ENCODE data around the gene VIL1.

Gene VIL1

DNA sequence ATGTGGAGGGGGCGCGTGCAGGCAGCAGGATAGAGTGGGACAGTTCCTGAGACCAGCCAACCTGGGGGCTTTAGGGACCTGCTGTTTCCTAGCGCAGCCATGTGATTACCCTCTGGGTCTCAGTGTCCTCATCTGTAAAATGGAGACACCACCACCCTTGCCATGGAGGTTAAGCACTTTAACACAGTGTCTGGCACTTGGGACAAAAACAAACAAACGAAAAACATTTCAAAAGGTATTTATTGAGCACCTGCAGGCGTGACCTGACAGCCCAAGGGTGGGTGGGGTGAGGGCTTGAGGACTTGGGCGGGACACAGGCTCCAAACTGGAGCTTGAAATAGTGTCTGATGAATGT is 23.9 kb upstream of the VIL1 start:
- DNase-seq (ENCODE audit: low read depth in 2 of 2): no peak

DNA sequence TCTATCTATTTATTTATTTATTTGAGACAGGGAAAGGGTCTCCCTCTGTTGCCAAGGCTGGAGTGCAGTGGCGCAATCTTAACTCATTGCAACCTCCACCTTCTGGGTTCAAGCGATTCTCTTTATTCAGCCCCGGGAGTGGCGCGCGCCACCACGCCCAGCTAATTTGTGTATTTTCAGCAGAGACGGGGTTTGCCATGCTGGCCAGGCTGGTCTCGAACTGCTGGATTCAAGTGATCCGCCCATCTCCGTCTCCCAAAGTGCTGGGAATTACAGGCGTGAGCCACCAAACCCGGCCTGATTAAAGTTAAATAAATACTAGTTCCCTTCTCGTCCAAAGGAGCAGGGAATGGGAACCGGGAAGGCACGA is 23.5 kb upstream of the VIL1 start:
- no peak for DNase-seq (ENCODE audit: low read depth in 2 of 2)

DNA sequence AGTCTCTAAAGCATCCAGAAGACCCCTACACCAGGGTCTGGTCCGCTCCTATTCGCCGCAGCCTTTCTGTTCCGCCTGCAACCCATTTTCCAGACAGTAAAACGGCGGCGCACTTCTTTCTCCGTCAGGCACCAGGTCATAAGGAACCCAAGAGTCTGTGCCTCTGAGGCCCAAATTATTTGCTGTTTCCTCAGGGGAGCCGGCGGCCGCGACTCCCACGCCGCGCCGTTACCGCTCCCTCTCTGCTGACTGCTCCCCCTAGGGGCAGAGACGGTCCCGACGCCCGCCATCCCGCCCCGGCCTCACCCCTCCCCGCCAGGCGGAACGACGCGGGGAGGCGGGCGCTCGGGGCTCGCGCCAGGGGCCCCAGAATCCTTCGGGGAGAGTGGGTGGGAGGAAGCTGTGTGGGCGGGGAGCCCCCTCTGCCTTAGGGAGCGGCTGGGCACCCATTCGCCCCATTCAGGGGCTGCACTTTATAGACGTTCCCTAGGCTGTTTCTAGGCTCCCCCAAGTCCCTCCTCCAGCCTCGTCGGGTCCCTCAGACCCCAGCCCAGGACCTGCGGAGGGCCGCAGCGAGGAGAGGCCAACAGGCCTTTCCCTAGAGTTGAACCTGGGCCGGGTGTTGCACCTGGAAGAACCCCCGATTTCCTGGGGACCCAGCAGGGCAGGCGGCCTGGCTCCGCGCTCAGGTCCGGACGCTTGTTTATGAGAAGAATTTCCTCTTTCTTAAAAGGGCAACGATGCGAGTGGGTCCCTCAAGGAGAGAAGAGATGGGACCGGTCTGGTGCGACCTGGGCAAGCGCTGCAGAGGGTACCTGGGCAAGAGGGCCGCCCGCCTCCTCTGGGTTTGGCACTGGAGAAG is 22.9 kb upstream of the VIL1 start:
- DNase-seq (ENCODE audit: low read depth in 2 of 2): peak; percentile 86 to 89

DNA sequence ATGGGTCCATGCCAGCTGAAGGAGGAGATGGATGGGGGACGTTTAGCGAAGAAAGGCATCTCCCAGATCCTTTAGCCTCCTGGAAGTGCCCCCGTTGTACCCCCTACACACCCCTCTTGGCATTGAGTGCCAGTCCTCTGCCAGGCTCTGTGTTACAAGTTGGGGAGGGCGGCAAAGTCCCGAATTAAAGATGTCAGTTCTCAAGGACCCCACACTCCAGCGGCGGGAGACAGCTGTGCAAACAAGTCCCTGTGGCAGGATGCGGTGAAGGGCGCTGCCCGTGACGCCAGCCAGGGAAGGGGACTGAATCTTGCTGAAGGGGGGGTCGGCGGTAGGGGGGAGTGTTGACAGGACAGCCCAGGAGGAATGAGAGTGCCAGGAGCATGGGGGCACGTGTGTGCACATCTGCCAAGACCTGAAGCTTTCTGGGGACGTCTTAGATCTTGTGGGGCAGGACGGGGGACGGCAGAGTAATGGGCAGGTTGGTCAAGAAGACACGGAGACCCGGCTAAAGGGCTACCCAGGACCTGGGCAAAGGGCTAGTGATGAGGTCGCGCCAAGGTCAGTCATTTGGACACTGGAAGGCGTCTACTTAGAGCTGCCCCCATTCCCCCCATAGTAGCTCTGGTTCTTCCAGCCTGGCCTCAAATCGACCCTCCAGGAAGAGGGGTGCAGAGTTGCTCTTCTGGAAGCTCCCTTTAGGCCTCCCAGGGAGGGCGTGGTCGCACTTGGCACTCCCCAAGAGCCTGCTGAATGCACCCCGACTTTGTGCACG is 22.0 kb upstream of the VIL1 start:
- DNase-seq (ENCODE audit: low read depth in 2 of 2): peak; percentile 28 to 60

DNA sequence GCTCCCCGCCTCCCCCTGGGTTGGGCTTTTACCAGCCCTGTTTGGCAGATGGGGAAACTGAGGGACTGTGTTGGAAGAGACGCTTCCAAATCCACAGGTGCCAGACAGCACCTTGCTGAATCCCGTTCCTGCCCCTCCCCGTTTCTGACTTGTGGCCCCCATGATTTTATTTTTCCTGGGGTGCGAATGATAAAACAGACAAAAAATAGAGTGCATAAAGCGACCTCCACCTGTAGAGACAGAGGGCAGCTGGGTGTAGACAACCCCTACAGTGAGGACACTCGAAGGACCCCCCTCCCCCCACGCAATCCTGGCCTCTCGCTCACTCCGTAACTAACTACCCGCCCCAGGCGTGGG is 21.5 kb upstream of the VIL1 start:
- no peak for DNase-seq (ENCODE audit: low read depth in 2 of 2)

DNA sequence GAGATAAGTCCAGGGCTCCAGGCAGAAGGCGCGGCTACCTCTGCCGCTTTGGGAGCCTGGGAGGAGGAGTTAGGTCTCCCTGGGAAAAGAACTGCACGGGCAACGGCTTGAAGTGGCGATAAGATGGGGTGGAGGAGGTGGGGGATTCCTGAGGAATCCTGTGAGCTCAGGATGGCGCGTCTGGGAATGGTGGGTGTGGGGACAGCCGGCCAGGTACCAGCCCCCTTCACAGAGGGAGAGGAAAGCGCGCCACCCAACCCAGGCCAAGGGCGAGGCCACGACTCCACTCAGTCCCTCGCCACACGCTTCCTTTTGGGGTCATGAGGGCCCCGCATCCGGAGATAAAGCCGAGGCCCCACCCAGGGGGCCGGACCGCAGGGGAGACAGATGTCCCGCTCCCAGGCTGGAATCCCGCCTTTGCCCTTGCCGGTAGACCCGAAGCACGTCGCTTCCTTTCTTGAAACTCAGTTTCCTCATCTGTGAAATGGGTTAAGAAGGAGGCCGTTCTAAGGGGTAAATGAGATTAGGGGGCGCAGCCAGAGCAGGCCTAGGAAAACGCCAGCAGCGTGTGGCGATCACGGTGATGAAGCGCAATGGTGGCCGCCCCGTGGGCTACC is 21.0 kb upstream of the VIL1 start:
- peak; percentile 45 to 56 for DNase-seq (ENCODE audit: low read depth in 2 of 2)

DNA sequence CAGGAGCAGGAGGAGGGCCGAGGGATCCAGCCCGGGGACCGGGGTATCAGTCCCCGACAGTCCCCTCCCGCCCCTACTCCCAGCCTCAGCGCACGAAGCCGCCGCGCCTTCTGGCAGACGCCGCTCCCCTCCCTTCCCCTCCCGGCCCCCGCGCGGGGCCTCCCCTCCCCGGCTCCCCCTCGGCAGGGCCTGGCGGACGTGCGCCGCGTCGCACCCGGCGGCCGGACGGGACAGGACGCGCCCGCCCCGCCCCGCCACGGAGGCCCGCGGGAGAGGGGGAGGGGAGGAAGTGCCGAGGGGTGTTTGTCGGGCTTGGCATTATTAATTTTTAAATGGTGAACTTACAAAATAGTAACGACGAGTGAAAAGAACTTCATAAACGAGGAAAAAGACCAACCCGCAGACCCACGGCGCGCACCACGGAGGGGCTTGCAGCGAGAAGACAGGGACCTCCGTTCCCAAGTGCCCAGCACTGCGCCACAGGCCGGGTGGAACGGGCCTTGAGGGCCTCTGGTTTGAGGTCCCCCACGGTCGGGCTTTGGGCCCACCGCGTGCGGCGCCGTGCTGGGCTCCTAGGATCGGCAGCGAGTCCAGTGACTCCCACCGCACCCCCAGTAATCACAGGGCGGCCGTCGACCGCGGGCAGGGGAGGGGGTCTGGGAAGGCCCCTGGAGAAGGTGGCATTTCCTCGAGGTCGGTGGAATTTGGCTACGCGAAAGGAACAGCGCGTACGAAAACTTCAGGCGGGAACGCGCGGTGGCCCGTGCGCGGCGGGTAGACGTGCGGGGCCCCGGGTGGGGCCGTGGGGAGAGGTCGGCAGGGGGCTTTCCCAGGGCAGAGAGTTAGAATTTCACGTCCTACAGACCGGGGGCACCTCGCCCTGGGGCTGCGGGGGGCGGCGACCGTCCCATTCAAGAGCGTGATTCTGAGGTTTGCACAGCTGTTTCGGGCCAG is 20.2 kb upstream of the VIL1 start:
- peak in 1 of 2 donors; percentile 53 for DNase-seq (ENCODE audit: low read depth in 2 of 2)

DNA sequence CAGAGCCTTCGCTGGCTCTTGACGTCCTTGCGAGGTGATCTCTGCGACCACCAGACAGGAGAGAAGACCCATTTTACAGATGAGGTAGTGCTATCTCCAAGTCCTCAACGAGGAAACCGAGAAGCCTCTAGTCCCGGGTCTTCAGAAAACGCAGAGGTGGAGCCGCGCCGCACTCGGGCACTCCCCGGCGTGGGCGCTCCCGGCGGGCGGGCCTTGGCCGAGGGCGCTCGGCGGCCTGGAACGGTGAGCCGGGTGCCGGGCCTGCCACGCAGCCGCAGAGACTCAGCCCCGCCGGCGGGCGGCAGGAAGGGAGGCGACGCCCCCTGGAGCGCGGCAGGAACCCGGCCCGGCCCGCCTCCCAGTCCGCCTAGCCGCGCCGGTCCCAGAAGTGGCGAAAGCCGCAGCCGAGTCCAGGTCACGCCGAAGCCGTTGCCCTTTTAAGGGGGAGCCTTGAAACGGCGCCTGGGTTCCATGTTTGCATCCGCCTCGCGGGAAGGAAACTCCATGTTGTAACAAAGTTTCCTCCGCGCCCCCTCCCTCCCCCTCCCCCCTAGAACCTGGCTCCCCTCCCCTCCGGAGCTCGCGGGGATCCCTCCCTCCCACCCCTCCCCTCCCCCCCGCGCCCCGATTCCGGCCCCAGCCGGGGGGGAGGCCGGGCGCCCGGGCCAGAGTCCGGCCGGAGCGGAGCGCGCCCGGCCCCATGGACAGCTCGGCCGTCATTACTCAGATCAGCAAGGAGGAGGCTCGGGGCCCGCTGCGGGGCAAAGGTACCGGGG is 19.3 kb upstream of the VIL1 start, which contains the start of gene CTDSP1:
CTDSP1 (plus strand) TSS at position 478 of the 776 bp plus-strand sequence; CDS start at position 701, 223 bp downstream.
- peak; percentile 87 for DNase-seq (ENCODE audit: low read depth in 2 of 2)

DNA sequence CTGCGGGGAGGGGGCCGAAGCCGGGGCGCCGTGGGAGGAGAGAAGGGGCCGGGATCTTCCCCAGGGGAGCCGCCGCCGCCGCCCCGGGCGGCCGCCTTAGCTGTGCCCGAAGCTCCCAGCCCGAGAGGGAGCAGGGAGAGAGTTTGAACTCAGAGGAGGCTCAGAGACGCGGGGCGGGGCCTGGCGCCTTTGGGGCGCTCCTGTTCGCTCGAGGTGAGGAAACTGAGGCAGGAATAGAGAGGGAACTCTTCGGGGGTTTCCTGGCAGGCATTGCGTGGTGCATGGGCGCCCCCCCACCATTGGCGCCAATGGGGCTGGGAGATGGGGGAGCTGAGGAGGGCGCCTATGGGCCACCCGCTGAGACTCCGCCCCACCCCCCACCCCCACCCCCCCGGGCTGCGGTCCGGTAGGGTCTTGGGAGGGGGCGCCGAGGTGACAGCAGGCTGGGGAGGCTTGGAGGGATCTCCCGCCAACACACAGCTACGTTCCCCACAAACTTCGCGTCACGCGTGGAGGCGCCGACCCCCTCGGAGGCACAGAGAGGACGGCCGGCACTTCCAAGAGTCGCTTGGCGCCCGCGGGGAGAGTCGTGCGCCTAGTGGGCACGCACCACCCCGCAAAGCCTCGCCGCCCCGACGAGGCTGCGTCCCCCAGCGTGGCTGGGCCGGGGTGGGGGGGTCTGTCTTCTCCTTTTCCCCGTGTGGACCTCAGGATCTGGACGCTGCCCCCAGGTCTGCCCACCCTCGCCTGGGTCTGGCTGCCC is 18.6 kb upstream of the VIL1 start:
- DNase-seq (ENCODE audit: low read depth in 2 of 2): no peak

DNA sequence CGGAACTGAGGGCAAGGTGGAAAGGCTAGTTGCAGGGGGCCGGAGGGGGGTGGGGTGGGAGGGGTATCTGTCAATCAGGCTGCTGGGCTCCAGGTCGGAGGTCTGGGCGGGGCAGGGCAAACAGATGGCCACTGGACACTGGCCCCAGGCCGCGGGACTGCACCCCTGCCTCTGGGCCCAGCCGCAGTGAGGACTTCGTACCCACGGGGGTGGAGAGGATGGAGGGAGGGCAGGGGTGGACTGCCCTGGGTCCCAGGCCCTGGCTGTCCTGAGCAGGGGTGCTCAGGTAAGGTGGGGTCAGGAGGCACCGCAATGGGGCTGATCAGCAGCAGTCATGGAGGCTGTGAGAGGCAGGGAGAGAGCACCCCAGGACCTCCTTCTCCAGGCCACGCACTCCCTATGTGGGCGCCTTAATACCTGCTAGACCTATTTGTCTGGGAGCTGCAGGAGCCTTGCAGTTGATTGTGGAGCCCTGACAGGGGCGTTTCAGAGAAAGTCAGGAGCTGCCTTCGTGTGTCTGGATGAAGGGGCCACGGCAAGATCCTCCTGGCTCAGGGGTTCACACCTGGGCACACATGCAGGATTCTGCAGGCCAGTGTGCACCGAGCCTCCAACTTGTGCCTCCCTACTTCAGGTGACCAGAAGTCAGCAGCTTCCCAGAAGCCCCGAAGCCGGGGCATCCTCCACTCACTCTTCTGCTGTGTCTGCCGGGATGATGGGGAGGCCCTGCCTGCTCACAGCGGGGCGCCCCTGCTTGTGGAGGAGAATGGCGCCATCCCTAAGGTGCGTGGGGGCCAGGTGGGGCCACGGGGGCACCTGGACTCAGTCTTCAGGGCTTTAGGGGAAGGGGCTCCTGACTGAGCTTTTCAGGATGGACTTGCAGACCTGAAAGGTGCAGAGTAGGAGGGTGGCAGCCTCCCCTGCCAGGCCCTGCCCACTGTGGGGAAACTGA is 17.7 kb upstream of the VIL1 start:
- no peak for DNase-seq (ENCODE audit: low read depth in 2 of 2)

DNA sequence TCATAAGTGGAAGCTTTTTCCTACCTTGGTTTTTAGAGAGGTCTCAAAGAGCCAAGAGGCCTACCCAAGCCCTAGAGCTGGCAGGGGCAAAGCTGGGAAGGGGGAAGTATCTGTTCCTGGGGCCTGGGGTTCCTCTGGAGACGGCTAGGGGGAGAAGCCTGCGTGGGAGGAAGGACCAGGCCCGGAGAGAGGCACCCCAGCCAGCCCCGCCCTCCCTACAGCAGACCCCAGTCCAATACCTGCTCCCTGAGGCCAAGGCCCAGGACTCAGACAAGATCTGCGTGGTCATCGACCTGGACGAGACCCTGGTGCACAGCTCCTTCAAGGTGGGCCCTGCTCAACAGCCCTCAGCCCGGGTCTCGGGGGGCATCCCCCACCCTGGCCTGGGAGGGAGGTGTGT is 17.0 kb upstream of the VIL1 start:
- no peak for DNase-seq (ENCODE audit: low read depth in 2 of 2)

DNA sequence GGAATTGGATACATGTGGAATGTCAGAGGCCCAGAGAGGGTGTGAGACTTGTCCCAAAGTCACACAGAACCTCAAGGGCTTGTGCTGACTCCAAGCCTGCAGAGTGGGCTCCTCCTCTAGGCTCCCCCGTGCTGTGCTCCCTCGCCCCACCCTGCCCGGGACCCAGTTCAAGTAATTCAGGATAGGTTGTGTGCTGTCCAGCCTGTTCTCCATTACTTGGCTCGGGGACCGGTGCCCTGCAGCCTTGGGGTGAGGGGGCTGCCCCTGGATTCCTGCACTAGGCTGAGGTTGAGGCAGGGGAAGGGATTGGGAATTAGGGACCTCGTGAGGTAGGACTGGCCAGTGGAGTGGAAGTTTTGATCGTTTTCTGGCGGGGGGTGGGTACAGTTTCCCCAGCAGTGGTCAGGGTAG is 16.4 kb upstream of the VIL1 start:
- DNase-seq (ENCODE audit: low read depth in 2 of 2): no peak

DNA sequence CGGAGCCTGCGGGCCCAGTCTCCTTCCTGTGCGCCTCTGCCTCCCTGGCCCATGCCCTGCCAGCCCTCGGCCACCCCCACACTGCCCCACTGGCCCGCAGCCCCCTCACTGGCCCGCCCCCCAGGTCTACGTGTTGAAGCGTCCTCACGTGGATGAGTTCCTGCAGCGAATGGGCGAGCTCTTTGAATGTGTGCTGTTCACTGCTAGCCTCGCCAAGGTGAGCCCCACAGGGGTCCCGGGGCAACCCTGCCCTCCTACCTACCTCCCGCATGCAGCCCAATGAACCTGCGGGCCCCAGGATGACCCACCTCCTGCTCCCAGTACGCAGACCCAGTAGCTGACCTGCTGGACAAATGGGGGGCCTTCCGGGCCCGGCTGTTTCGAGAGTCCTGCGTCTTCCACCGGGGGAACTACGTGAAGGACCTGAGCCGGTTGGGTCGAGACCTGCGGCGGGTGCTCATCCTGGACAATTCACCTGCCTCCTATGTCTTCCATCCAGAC is 16.0 kb upstream of the VIL1 start:
- DNase-seq (ENCODE audit: low read depth in 2 of 2): no peak

DNA sequence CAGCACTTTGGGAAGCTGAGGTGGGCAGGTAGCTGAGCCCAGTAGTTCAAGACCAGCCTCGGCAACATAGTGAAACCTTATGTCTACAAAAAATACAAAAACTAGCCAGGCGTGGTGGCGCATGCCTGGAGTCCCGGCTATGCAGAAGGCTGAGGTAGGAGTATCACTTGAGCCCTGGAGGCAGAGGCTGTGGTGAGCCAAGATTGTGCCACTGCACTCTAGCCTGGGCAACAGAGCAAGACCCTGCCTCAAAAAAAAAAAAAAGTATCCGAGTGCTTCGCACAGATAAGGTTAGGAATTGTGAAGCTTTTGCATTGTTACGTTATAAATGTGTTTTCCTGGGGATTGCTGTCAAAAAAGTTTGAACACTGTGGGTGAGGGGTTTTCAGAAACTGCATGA is 15.1 kb upstream of the VIL1 start:
- no peak for DNase-seq (ENCODE audit: low read depth in 2 of 2)

DNA sequence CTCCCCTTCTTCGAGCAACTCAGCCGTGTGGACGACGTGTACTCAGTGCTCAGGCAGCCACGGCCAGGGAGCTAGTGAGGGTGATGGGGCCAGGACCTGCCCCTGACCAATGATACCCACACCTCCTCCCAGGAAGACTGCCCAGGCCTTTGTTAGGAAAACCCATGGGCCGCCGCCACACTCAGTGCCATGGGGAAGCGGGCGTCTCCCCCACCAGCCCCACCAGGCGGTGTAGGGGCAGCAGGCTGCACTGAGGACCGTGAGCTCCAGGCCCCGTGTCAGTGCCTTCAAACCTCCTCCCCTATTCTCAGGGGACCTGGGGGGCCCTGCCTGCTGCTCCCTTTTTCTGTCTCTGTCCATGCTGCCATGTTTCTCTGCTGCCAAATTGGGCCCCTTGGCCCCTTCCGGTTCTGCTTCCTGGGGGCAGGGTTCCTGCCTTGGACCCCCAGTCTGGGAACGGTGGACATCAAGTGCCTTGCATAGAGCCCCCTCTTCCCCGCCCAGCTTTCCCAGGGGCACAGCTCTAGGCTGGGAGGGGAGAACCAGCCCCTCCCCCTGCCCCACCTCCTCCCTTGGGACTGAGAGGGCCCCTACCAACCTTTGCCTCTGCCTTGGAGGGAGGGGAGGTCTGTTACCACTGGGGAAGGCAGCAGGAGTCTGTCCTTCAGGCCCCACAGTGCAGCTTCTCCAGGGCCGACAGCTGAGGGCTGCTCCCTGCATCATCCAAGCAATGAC is 14.4 kb upstream of the VIL1 start:
- DNase-seq (ENCODE audit: low read depth in 2 of 2): no peak

DNA sequence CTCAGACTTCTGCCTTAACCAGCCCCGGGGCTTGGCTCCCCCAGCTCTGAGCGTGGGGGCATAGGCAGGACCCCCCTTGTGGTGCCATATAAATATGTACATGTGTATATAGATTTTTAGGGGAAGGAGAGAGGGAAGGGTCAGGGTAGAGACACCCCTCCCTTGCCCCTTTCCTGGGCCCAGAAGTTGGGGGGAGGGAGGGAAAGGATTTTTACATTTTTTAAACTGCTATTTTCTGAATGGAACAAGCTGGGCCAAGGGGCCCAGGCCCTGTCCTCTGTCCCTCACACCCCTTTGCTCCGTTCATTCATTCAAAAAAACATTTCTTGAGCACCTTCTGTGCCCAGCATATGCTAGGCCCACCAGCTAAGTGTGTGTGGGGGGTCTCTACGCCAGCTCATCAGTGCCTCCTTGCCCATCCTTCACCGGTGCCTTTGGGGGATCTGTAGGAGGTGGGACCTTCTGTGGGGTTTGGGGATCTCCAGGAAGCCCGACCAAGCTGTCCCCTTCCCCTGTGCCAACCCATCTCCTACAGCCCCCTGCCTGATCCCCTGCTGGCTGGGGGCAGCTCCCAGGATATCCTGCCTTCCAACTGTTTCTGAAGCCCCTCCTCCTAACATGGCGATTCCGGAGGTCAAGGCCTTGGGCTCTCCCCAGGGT is 13.7 kb upstream of the VIL1 start:
- DNase-seq (ENCODE audit: low read depth in 2 of 2): no peak

DNA sequence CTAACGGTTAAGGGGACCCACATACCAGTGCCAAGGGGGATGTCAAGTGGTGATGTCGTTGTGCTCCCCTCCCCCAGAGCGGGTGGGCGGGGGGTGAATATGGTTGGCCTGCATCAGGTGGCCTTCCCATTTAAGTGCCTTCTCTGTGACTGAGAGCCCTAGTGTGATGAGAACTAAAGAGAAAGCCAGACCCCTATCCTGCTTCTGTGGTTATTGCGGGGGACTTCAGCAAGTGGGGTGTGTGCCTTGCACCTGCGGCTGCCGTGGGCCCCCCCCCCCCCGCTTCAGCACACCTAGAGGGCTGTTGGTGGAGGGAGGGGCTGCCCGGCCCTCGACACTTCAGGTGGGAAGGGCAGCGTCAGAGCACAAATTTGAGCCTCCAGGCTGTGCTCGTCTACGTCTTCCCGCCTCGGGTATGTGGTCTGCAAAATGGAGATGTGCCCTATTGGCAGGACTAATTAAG is 13.1 kb upstream of the VIL1 start:
- DNase-seq (ENCODE audit: low read depth in 2 of 2): no peak
